Testis (tissue), 2 donors: Measurements from ENCODE around the gene TUBA4B.

Experiments used
- POLR2A ChIP-seq: fragments of 450-650 bp; IDR thresholded peaks from one replicate; pipeline ENCODE4 v1.6.1; 2017; ENCODE audit warnings: antibody characterized with exemption, mild to moderate bottlenecking, moderate library complexity
- TF ChIP-seq, protein P1 (sequence below), 3 experiments: fragments of 450-650 bp in 2 of 3; fragments of 200-600 bp in 1 of 3; sonication (generic) in 1 of 3; IDR thresholded peaks; one replicate each; pipeline ENCODE4 v1.5.1; 2016 to 2019; ENCODE audit warnings: antibody characterized with exemption in 3 of 3, mild to moderate bottlenecking in 2 of 3, moderate library complexity in 1 of 3

DNA sequence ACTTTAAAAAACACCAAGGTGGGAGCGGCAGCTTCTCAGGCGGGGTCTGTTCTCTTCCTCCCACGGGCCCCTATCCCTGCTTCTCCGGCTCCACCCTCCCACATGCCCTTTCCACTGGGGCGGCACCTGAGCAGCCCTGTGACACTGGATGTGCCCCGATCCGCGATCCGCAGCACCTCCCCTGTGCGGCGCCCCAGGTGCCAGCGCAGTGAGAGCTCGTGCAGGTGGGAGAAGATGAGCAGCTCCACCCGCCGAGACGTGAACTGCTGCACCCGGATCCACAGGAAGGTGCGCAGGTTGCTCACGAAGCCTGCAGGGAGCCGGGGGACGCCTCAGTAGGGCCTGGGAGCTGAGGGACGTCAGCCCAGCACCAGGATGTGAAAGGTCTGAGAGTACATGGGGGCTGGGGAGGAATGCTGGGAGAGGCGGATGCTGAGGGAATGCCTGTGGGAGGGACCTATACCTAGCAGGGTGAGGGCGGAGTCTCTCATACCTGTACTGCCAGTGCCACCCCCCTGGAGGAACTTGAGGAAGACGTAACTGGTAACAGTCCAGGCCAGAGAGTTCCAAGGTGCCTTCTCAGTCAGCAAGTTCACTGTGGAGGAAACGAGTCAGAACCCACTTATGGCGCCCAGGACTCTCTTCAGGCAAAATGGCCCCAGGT, 37.0 kb upstream of the TUBA4B start:
- TF ChIP-seq, protein P1, sequence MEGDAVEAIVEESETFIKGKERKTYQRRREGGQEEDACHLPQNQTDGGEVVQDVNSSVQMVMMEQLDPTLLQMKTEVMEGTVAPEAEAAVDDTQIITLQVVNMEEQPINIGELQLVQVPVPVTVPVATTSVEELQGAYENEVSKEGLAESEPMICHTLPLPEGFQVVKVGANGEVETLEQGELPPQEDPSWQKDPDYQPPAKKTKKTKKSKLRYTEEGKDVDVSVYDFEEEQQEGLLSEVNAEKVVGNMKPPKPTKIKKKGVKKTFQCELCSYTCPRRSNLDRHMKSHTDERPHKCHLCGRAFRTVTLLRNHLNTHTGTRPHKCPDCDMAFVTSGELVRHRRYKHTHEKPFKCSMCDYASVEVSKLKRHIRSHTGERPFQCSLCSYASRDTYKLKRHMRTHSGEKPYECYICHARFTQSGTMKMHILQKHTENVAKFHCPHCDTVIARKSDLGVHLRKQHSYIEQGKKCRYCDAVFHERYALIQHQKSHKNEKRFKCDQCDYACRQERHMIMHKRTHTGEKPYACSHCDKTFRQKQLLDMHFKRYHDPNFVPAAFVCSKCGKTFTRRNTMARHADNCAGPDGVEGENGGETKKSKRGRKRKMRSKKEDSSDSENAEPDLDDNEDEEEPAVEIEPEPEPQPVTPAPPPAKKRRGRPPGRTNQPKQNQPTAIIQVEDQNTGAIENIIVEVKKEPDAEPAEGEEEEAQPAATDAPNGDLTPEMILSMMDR (IDR thresholded peaks at IDR 0.05): no peak
- no peak for TF ChIP-seq POLR2A
